Lower lobe of right lung (tissue), 2 donors: ENCODE results near the gene MUL1. TPM values are rescaled to one million over a fixed set of nuclear protein-coding genes. Genes with fewer than 3 reads are reported as not detected.

Experiments
- ATAC-seq, 2 donors: fragments of 200-7000 bp; cut with Tn5 transposase; one replicate each; pipeline ENCODE4 v1.9.1; 2020 to 2022; ENCODE audit warnings: mild to moderate bottlenecking in 2 of 2, moderate library complexity in 2 of 2
- DNase-seq: peaks from one replicate; pipeline ENCODE4 v3.0.0-alpha.2; 2020
- H3K27ac ChIP-seq: fragments of 200-600 bp; one replicate; pipeline ENCODE4 v1.8.0; 2022
- H3K27me3 ChIP-seq: fragments of 200-600 bp; one replicate; pipeline ENCODE4 v1.8.0; 2022; ENCODE audit warnings: low read depth
- H3K36me3 ChIP-seq: fragments of 200-600 bp; one replicate; pipeline ENCODE4 v1.8.0; 2022; ENCODE audit warnings: mild to moderate bottlenecking
- H3K4me1 ChIP-seq: fragments of 200-600 bp; one replicate; pipeline ENCODE4 v1.8.0; 2022
- H3K4me3 ChIP-seq: fragments of 200-600 bp; one replicate; pipeline ENCODE4 v1.8.0; 2022; ENCODE audit warnings: mild to moderate bottlenecking
- H3K9me3 ChIP-seq: fragments of 200-600 bp; one replicate; pipeline ENCODE4 v1.8.0; 2022
- intact Hi-C: fragments of 100-400 bp; cut with DNase I; formaldehyde crosslinking; loops from one replicate; pipeline ENCODE4 v1.11.0; 2022
- total RNA-seq: library from RNA; stranded (reverse); fragmentation: NEBNext Ultra II Directional; extraction: Animal tissue kit (Norgen Biotek cat#: 25700); gene quantifications from one replicate; pipeline ENCODE4 v1.2.1, GENCODE V29; 2021
- TF ChIP-seq, protein P1 (sequence below): fragments of 200-600 bp; IDR thresholded peaks from one replicate; pipeline ENCODE4 v1.8.0; 2022; ENCODE audit warnings: antibody characterized with exemption, mild to moderate bottlenecking
- donor health status: DM: no; HTN: yes; CAD: no; lungs with severe emphysema.

Gene MUL1
- total RNA-seq, 1 donor from 2014 or later: 29.9 TPM

- Histone ChIP-seq H3K9me3 (no peaks in the 10 kb centered on the region), H3K4me3 (peak overlapping the region; percentile 60), H3K27me3 (peaks cover 57% of the 10 kb centered on the region), H3K27ac (no peak overlapping the region), H3K36me3 (no peaks in the 10 kb centered on the region), H3K4me1 (peaks cover 24% of the 10 kb centered on the region)
- intact Hi-C loops: loop anchor here (5.0 kb wide), 1 partner anchor 275 kb away; no protein-coding TSS in a partner anchor
- TF ChIP-seq, protein P1, sequence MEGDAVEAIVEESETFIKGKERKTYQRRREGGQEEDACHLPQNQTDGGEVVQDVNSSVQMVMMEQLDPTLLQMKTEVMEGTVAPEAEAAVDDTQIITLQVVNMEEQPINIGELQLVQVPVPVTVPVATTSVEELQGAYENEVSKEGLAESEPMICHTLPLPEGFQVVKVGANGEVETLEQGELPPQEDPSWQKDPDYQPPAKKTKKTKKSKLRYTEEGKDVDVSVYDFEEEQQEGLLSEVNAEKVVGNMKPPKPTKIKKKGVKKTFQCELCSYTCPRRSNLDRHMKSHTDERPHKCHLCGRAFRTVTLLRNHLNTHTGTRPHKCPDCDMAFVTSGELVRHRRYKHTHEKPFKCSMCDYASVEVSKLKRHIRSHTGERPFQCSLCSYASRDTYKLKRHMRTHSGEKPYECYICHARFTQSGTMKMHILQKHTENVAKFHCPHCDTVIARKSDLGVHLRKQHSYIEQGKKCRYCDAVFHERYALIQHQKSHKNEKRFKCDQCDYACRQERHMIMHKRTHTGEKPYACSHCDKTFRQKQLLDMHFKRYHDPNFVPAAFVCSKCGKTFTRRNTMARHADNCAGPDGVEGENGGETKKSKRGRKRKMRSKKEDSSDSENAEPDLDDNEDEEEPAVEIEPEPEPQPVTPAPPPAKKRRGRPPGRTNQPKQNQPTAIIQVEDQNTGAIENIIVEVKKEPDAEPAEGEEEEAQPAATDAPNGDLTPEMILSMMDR: no peak
- DNase-seq (no peak), ATAC-seq (no peak)
Observed at GRCh38 chr1:20487236-20487590, 20.7 kb downstream of the MUL1 start.

DNA sequence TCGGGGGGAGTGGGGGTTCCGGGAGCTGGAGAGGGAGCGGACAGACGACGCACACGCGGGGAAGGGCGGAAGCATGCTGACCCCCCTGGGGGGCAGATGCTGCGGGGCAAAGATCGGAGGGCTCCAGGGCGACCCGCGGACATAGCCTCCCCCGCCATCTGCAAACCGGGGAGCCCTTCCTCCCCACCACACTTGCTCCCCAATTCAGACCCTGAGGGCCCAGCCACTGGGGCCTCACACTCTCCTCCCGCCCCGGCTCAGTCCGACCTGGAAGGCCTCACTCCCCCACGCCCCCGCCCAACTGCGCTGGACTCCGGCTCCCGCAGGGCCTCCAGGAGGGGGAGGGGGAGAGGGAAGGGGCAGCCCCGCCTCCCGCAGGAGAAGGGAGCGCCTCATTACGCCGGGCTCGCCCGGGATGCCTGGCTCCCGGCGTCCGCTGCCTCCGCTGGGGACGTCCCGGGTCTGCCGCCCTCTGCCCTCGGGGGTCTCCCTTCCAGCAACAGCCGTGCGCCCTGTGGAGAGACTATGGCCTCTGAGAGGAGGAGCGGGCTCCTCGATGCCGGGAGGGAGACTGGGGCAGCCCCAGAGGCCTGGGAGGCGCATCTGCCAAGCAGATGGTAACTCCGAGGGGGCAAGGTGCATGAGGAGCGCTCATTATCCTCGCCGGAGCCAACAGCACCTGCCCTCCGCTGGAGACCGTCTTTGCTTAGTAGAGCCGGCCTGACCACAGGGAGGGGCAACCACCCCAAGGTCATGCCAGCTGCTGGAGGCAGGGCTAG, 21.3 kb downstream of the MUL1 start:
- Histone ChIP-seq H3K9me3 (no peaks in the 10 kb centered on the region), H3K4me3 (peak overlapping the region; percentile 60), H3K4me1 (peaks cover 24% of the 10 kb centered on the region), H3K27ac (peak overlapping the region; percentile 82), H3K36me3 (no peaks in the 10 kb centered on the region), H3K27me3 (peaks cover 62% of the 10 kb centered on the region)
- peak; percentile 66 to 70 for ATAC-seq
- TF ChIP-seq, protein P1: no peak
- peak; percentile 66 for DNase-seq
- intact Hi-C loops: loop anchor here (5.0 kb wide), 1 partner anchor 274 kb away; no protein-coding TSS in a partner anchor

DNA sequence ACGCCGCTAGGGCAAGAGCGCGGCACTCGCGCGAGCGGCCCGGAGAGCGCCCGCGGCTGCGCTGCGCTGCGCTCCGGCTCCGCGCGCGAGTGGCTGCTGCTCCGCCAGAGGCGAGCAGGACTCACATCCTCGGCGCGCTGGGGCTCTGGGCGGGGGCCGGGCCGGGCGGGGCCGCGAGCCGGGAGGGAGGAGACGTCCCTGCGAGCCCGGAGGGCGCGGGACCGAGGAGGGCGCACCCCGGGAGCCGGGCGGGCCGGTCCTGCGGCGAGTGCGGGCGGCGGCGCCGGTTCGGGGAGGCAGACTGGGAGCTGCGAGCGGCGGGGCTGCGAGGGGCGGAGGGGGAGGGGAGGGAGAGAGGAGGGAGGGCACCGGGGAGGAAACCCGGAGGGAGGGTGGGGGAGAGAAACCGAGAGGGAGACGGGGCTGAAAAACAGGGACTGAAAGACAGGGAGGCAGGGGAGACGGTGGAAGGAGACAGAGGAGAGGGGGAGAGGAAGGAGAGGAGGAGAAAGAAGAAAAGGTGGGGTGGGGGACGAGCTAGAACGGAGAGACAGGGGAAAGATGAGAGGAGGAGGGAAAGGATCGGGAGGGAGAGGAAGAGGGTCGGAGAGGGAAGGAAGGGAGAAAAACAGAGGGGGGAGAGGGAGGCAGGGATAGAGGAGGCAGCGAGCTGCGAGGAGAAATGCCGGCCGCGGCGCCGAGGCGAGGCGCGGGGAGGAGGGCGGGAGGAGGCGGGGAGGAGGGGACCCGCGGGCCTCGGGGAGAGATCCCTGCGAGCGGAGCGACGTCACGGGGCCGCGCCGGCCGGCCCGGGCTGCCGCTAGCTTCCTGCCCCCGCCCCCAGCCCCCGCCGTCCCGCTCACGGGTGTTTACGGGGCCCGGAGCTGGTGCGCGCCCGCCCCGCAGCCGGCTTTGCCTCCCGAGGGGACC, 22.2 kb downstream of the MUL1 start, which contains the start of gene CAMK2N1:
Gene CAMK2N1 (minus strand): TSS at position 684 of the 930 bp plus-strand sequence. CDS start 831 bp downstream, outside the sequence.
- ATAC-seq (peak; percentile 73 to 84), DNase-seq (peak; percentile 66)
- Histone ChIP-seq H3K27ac (peak within 1 kb of the TSS; percentile 82), H3K9me3 (no peaks in the 10 kb centered on the region), H3K27me3 (peaks cover 71% of the 10 kb centered on the region), H3K4me1 (peaks cover 24% of the 10 kb centered on the region), H3K36me3 (no peaks in the 10 kb centered on the region), H3K4me3 (peak within 1 kb of the TSS; percentile 60)
- TF ChIP-seq, protein P1: no peak
- intact Hi-C loops: loop anchor here (5.0 kb wide), 1 partner anchor 273 kb away; no protein-coding TSS in a partner anchor

- H3K27me3 ChIP-seq: peaks cover 74% of the 10 kb centered on the region
- no peaks in the 10 kb centered on the region for H3K36me3 ChIP-seq
- intact Hi-C loops: loop anchor here (5.0 kb wide), 1 partner anchor 272 kb away; no protein-coding TSS in a partner anchor
- H3K27ac ChIP-seq: peak overlapping the region; percentile 72
- peak overlapping the region; percentile 60 for H3K4me3 ChIP-seq
- TF ChIP-seq, protein P1: no peak
- peaks cover 24% of the 10 kb centered on the region for H3K4me1 ChIP-seq
- ATAC-seq (no peak), DNase-seq (no peak)
- no peaks in the 10 kb centered on the region for H3K9me3 ChIP-seq
Observed at GRCh38 chr1:20484519-20485462, 23.2 kb downstream of the MUL1 start.
